Measurements from ENCODE around the gene TMEM14B.

DNA sequence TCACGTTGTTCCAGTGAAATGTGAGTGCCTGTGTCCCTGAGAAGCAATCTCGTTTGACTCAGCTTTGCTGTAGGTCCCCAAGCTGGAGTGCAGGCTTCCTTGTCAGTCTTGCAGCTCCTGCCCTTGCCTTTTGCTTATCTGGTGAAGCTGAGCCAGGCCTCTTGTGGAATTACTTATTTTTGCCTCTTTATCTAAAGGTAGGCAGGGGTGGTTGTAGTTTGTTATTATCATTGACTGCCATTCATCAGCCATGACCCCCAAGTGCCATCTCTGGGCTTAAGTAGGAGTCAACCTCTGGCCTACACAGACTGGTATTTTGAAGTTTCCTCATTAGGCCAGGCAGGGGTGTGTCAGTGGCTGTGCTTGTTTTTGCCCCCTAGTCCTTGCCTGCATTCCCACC, 2.1 kb downstream of the TMEM14B start:
- TF ChIP-seq EP300 (IDR thresholded peaks at IDR 0.05) (no peak), ESRRA (IDR thresholded peaks at IDR 0.05; ENCODE audit: borderline replicate concordance, low read length) (no peak)
- TF ChIP-seq, protein P1, sequence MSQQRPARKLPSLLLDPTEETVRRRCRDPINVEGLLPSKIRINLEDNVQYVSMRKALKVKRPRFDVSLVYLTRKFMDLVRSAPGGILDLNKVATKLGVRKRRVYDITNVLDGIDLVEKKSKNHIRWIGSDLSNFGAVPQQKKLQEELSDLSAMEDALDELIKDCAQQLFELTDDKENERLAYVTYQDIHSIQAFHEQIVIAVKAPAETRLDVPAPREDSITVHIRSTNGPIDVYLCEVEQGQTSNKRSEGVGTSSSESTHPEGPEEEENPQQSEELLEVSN (IDR thresholded peaks at IDR 0.05; ENCODE audit: borderline replicate concordance, low read depth): no peak
- TF ChIP-seq, protein P2, sequence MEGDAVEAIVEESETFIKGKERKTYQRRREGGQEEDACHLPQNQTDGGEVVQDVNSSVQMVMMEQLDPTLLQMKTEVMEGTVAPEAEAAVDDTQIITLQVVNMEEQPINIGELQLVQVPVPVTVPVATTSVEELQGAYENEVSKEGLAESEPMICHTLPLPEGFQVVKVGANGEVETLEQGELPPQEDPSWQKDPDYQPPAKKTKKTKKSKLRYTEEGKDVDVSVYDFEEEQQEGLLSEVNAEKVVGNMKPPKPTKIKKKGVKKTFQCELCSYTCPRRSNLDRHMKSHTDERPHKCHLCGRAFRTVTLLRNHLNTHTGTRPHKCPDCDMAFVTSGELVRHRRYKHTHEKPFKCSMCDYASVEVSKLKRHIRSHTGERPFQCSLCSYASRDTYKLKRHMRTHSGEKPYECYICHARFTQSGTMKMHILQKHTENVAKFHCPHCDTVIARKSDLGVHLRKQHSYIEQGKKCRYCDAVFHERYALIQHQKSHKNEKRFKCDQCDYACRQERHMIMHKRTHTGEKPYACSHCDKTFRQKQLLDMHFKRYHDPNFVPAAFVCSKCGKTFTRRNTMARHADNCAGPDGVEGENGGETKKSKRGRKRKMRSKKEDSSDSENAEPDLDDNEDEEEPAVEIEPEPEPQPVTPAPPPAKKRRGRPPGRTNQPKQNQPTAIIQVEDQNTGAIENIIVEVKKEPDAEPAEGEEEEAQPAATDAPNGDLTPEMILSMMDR (IDR thresholded peaks at IDR 0.05): no peak
